DOHH2 (cell line): ENCODE data around the gene B3GLCT.

Source experiments
- CTCF ChIP-seq: fragments of 200-600 bp; sonication (generic); IDR thresholded peaks from one replicate; pipeline ENCODE4 v1.5.1; 2014; ENCODE audit warnings: antibody characterized with exemption, mild to moderate bottlenecking, low read depth, low read length; ENCODE audit not compliant: poor library complexity, severe bottlenecking
- EZH2phosphoT487 ChIP-seq: fragments of 200-600 bp; sonication (generic); IDR thresholded peaks from 2 replicates; pipeline ENCODE4 v1.6.1; 2017; ENCODE audit warnings: borderline replicate concordance, mild to moderate bottlenecking, antibody characterized with exemption, low read length, moderate library complexity, mixed read lengths

DNA sequence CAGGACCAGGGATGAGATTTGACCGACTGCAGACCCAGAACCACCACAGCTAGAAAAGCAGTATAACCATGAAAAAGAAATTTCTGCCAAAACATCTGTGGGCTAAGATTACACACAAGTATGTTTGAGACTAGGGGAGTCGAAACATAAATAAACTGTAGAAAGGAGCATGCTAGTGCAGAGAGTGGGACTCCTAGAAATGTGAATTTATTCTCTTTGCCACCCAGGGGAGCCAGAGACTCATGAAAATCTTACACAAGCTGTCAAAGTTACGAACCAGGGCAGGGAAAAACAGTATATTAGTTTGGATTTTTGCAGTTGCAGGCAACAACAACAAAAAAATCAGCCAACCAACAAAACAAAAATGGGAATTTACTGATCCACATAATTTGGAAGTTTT, 25.8 kb upstream of the B3GLCT start:
- TF ChIP-seq CTCF (no peak), EZH2phosphoT487 (no peak)
